HL-60 (cell line): ENCODE measurements around the gene MRPL30.

ENCODE experiments used
- CTCF ChIP-seq: IDR thresholded peaks from one replicate; pipeline ENCODE4 v1.5.1; 2011; ENCODE audit warnings: low read length, control low read depth, inconsistent platforms; ENCODE audit not compliant: insufficient read depth
- POLR2AphosphoS5 ChIP-seq: IDR thresholded peaks from 2 replicates; pipeline ENCODE4 v1.6.1; 2012; ENCODE audit warnings: low read depth

- TF ChIP-seq CTCF, result no peak
- TF ChIP-seq POLR2AphosphoS5, result no peak
Measured at GRCh38 chr2:99150706-99151105, 30.3 kb upstream of the MRPL30 start.
